8988T (cell line): ENCODE measurements around the gene ZNF723.
"Not testable (repeated sequence)": the region's sequence is repeated elsewhere in the genome, so short reads cannot be mapped to it uniquely, and the experiment has no call there.

Experiments used
- DNase-seq: peaks from one replicate; pipeline ENCODE4 v3.0.0; 2011

Gene ZNF723

DNA sequence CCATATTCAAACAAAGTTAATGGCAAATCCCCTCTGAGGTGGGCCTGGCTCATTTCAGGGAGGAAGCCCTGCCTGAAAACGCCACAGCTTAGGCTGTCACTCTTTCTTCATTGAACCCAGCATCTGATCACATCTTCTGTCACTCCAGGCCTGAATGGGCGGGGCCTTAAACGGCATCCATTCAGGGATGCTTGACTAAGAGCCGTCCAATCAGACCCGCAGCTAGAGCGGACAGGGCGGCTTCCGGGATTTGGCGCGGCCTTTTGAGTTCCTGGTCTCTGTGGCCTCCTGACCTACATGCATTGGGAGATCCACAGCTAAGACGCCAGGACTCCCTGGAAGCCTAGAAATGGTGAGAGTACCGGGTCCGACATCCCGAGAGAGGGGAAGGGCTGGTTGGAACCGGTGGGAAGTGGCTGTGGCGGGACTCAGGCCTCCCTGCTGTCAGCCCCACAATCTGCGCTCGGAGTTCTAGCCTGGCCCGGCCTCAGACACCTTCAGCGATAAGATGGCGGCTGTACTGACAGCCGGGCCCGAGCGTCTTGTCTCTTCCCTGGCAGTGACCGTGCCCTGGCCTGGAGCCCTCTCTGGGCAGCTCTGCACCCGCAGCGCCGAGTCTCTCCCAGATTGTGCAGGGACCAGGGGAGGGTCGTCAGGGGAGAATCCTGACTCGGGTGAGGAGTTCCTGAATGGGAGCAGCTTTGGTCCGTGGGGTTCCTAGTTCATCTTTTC lies at the start of gene ZNF723:
Gene ZNF723 (plus strand): TSS at position 261 of the 732 bp plus-strand sequence. CDS start 89 bp downstream, at position 350.
- no peak for DNase-seq

DNA sequence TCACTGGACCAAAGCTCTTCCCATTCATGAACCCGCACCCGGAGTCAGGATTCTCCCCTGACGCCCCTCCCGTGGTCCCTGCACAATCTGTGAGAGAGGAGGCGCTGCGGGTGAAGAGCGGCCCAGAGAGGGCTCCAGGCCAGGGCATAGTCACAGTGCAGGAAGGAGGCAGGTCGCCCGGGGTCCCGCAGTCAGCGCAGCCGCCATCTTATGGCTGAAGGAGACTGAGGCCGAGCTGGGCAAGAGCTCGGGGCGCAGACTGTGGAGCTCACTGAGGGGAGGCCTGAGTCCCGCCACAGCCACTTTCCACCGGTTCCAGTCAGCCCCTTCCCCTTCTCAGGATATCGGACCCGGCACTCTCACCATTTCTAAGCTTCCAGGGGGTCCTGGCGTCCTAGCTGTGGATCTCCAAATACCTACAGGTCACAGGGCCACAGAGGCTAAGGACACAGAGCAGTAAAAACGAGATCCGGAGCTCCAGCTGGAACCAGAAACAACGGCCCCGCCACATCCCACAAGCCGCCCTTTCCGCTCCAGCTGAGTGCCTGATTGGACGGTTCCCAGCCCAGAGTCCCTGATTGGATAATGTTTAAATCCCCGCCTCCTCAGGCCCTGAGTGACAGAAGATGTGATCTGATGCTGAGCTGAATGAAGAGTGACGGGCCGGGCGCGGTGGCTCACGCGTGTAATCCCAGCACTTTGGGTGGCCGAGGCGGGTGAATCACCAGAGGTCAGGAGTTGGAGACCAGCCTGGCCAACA lies 48.3 kb upstream of the ZNF723 start, which contains the start of gene ZNF99:
Gene ZNF99 (minus strand): TSS at position 501 of the 760 bp plus-strand sequence. CDS start 135 bp downstream, at position 366.
- DNase-seq: no peak

DNA sequence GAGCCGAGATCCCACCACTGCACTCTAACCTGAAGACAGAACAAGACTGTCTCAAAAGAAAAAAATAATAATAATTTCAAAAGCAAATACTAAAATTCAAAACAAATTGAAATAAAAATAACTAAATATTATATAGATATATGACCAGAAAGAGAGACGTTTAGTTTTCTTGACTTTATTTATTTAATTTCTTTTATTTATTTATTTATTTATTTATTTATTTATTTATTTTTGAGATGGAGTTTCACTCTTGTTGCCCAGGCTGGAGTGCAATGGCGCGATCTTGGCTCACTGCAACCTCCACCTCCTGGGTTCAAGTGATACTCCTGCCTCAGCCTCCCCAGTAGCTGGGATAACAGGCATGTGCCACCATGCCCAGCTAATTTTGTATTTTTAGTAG lies 39.2 kb upstream of the ZNF723 start:
- DNase-seq: not testable (repeated sequence)

DNA sequence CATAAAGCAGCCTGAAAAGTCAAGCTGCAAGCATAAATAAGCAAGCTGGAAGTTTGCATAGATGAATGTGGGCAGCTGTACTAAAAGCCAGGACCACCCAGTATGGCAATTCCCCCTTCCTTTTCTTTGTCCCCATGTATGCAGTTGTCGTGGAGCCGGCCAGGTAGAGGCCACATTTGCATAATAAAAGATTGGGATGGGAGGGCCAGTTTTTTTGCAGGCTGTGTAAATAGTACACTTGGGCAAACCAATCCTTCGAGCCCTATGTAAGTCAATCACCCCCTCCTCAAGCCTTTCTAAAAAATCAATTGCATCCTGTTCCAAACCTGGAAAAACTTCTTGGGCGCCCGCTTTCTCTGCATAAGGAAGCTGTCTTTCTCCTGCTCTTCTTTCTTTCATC lies 35.1 kb upstream of the ZNF723 start:
- DNase-seq: no peak

DNA sequence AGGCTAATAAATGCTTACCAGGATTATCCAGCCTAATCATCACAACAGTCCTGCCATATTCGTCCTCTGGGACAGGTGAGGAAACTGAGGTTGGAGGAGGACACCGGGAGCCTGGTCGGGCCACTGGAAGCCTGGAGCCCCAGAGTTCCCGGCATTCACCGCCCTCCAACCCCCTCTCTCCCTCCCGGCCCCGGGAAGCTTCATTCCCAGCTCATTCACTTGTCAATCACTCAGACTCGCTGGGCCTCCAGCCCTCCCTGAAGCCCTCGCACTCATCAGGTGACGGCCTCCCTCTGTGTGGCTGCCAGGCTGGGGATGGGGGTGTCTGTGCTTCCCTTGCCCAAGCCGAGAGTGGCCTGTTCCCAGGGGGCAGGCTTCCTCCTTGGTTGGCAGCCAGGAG lies 25.7 kb upstream of the ZNF723 start:
- DNase-seq: no peak

DNA sequence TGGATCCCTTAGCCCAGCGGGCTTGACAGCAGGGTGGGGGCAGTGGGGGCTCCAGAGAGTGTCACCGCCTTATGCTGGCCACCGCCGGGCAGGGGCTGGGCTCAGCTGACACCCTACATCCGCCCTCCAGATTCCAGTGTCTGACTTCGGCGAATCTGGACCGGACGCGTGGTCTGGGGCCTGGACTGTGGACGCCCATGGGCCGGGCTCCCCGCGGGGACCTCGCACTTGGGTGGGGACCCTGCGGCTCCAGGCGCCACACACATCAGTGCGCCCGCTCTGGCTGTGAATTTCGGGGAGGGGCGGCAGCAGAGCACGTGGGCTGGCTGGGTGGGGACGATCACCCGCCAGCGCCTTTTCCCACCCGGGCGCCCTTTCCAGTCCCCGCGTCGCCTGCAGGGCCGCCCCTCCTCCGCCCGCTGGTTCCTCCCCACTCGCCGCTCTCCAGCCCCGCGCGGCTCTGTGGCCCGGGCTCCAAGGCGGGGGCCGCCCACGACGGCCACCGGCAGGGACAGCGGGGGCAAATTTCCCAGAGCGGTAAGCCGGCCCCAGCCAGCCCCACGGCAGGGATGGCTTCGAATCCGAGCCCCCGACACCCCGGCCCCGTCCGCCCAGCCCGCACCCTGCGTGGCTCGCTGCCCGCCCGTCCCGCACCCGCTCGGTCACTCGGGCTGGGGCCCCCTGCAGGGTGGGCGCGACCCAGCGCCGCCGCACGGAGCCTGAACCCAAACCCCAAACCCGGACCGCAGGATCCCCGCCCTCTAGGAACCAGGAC lies 24.8 kb upstream of the ZNF723 start:
- no peak for DNase-seq

DNA sequence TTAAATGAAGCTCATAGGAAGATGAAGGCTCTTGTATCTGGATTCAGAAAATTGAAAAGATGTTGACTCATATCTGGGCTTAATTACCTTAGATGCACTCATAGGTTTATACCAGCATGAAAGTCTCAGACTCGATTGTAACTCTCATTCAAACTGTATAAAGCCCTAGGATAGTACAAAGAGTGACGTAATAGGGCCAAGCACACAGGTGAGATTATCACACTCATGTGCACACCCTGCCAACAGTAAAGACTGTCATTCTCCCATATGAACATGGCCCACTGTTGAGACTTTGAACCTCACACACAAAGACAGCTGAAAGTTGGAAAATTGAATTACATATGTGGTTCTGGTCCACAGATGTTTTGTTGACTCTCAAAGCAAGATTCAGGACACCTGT lies 18.0 kb upstream of the ZNF723 start:
- no peak for DNase-seq

DNA sequence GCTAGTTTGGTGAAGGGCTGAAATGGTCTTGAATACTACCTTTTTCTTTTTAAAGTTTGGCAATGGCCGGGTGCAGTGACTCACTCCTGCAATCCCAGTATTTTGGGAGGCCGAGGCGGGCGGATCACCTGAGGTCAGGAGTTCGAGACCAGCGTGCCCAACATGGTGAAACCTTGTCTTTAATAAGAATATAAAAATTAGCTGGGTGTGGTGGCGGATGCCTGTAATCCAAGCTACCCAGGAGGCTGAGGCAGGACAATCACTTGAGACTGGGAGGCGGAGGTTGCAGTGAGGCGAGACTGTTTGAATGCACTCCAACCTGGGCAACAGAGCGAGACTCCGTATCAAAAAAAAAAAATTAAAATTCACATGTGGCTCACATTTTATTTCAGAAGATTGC lies 880 bp upstream of the ZNF723 start:
- no peak for DNase-seq

DNA sequence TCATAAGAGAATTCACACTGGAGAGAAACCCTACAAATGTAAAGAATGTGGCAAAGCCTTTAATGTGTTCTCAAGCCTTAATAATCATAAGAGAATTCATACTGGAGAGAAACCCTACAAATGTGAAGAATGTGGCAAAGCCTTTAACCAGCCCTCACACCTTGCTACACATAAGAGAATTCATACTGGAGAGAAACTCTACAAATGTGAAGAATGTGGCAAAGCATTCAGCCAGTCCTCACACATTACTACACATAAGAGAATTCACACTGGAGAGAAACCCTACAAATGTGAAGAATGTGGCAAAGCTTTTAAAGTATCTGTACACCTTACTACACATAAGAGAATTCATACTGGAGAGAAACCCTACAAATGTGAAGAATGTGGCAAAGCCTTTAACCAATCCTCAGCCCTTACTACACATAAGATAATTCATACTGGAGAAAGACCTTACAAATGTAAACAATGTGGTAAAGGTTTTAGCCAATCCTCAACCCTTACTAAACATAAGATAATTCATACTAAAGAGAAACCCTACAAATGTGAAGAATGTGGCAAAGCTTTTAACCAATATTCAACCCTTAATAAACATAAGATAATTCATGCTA lies 25.7 kb downstream of the ZNF723 start:
- not testable (repeated sequence) for DNase-seq

DNA sequence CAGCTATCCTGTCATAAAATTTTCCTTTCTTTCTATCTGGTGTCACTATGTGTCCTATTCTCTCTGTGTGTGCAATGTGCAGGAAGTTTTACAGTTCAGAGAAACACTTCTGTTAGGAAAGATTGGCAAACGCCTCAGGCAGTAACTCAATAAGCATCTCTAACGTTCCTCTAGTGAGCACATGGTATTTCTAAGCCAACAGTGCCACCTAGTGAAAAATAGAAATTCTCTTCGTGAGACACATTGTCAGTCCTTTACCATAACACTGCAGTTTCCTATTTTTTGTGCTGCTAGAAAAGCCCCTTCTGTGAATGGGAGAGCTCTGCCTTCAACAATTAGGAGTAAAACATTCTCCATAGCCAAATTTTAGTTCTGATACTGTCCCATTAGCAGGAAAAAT lies 50.7 kb downstream of the ZNF723 start:
- no peak for DNase-seq

DNA sequence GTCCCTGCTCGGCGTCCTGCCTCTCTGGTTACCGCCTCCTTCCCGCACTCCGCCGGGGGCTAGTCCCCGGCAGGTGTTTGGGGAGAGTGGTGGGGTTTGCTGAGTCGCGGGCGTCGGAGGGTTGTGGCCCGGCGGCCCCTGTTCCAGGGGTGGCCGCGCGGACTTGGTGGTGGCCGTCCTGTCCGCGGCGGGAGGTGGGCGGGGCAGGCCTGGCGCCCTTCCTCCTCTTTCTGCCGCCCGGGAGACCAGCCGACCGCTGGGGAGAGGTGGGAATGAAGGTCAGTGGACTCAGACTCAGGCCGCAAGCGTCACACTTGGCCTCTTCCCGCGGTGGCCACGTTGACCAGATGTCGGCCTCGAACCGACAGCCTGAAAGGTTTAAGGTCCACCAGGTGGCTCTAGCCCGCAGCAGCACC lies 61.8 kb downstream of the ZNF723 start:
- DNase-seq: no peak

DNA sequence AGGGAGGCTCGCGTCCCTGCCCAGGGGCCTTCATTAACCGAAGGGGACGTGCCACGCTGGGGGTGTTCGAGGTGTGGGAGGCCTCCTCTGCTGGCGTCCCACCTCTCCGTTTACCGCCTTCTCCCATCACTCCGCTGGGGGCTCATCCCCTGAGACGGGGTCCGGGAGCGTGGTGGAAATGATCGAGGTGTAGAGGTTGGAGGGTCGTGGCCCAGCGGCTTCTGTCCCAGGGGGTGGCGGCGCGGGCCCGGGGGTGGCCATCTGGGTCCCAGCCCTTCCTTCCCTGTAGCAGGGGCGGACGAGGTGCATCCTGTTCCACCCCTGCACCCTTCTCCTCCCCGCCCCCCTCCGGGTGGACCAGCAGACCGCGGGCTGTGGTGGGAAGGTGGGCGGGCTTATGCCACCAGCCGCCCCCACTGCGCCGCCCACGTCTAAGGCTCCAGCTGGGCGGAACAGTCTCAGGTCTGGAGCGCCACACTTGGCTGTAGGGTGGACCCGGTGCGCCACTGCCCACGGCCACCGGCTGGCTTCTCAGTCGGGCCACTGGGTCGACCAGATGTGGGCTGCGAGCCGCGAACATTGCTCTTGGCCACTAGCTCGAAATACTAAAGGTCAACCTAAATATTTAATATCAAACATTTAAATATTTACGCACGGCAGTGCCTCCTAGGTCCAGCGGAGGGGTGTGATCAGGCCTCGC lies 69.5 kb downstream of the ZNF723 start:
- no peak for DNase-seq
